ENCODE measurements around the gene SLC39A10.

- TF ChIP-seq, protein P1, sequence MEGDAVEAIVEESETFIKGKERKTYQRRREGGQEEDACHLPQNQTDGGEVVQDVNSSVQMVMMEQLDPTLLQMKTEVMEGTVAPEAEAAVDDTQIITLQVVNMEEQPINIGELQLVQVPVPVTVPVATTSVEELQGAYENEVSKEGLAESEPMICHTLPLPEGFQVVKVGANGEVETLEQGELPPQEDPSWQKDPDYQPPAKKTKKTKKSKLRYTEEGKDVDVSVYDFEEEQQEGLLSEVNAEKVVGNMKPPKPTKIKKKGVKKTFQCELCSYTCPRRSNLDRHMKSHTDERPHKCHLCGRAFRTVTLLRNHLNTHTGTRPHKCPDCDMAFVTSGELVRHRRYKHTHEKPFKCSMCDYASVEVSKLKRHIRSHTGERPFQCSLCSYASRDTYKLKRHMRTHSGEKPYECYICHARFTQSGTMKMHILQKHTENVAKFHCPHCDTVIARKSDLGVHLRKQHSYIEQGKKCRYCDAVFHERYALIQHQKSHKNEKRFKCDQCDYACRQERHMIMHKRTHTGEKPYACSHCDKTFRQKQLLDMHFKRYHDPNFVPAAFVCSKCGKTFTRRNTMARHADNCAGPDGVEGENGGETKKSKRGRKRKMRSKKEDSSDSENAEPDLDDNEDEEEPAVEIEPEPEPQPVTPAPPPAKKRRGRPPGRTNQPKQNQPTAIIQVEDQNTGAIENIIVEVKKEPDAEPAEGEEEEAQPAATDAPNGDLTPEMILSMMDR (IDR thresholded peaks at IDR 0.05; ENCODE audit: low read depth, low read length): no peak
- no peak for TF ChIP-seq EZH2phosphoT487 (IDR thresholded peaks at IDR 0.05; ENCODE audit: low read depth)
These were observed 18.9 kb downstream of the SLC39A10 start for GRCh38 chr2:195675783-195676427.

Measured in OCI-LY3 (cell line).